ENCODE data around the gene KLHL6.

KLHL6 gene

GRCh38 chr3:183564046-183564445 is 8.5 kb upstream of the KLHL6 start:
- no peak for DNase-seq

DNA sequence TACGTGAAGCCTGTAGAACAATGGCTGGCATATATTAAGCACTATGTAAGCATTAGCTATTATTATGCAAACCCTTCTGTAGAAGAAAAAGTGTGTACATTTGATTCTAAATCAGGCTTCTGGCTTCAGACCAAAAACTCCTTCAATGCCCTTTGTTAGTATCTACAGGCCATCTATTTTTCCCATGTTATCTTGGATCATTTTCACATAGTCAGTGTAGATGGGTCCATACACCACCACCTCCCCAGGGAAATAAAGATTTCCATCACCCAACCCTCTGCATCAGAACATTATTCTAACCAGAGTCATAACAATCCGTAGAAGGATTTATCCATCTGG is 8.0 kb upstream of the KLHL6 start:
- DNase-seq, result no peak

GRCh38 chr3:183560607-183561006 is 5.1 kb upstream of the KLHL6 start:
- DNase-seq, result no peak

DNA sequence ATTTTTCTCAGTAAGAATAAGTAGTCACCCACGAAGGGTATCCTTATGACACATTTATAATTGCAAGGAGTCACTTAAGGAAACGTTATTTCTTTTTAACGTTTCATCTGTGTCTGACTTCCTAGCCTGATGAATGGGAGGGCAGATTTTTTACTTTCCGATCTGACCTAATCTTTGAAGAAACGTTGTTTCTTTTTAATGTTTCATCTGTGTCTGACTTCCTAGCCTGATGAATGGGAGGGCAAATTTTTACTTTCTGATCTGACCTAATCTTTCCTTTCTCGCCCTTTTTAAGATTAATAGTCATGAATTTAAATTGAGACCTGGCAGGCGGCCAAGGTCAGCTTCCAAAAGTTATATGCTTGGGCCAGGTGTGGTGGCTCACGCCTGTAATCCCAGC is 3.0 kb upstream of the KLHL6 start:
- no peak for DNase-seq

GRCh38 chr3:183556722-183557121 is 1.2 kb upstream of the KLHL6 start:
- no peak for DNase-seq

- DNase-seq, result no peak
Measured at GRCh38 chr3:183554377-183554776, 1.1 kb downstream of the KLHL6 start.

- no peak for DNase-seq
Measured at GRCh38 chr3:183553334-183554026, 2.0 kb downstream of the KLHL6 start.

- no peak for DNase-seq
Measured at GRCh38 chr3:183551930-183552329, 3.6 kb downstream of the KLHL6 start.

DNA sequence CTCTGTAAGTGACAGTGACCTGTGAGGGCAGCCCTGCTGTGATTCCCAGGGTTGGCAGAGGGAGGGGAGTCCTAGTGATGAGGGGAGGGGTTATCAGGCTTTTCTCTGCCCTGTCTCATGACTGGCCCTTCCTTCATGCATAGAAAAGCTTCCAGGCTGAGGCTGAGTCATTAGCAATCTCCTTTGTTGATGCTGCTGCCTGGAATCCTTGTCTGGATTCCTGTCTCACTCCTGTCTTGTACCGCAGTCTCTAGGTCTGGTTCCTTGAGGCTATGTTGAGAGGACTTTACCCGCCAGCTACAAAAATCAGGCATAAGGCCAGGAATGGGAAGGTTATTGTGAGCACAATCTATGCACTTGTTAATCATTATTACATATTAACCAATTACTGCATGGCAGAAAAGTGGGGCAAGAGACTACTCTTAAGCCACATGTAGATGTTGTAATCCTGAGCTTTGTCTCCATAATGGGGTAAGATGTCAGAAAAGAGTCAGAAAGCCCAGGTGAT is 7.2 kb downstream of the KLHL6 start:
- DNase-seq, result peak; percentile 35

DNA sequence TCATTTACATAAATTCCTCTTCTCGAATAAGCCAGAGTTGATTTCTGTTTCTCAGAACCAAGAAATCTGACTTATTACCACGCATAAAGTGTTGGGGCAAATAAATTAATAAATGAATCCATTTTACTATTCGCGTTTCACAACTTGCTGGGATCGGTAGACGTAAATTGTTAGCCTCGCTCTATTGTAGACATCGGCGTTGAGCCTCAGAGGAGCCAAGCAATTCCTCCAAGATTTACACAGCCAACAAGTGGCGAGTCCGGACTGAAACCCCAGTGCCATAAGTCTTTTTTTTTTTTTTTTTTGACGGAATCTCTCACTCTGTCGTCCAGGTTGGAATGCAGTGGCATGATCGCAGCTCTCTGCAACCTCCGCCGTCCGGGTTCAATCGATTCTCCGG is 8.9 kb downstream of the KLHL6 start:
- no peak for DNase-seq

- DNase-seq, result no peak
Measured at GRCh38 chr3:183545708-183546107, 9.8 kb downstream of the KLHL6 start.

- no peak for DNase-seq
Measured at GRCh38 chr3:183542355-183542754, 13.2 kb downstream of the KLHL6 start.

DNA sequence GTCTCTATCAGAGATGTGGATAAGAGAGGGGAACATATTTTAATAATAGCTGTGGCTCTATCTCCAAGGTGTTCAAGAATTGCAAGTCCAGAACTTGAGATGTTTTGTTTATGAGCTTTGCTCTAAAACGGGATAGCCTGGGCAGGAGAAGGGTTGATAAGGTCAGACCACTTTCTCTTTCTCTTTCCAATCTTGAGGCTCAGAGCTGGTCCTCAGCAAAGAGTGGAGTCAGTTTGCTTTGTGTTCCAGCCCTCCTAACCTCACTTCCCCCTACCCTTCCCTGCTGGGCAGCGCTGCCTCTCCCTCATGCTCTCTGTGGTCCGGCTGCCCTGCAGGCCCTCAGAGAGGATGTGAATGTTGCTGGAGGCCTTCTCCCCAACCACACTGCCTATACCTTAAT is 13.8 kb downstream of the KLHL6 start:
- no peak for DNase-seq

DNA sequence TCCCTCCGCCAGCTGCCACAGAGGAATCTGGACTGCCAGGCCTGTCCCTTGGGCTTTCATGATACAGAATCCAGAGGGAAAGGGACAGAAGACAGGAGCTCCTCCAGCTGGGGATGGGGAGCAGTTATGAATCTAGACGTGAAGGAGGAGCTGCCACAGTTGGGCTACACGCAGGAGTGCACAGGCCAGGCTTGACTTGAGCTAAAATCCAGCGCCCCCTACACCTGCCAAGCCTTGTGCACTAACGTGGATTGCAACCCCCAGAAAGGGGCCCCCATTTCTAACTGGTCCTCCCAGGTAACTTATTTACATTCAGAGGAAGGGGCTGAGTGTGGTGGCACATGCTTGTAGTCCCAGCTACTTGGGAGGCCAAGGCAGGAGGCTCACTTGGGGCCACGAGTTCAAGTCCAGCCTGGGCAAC is 14.3 kb downstream of the KLHL6 start:
- no peak for DNase-seq

GRCh38 chr3:183540501-183541234 is 14.8 kb downstream of the KLHL6 start:
- no peak for DNase-seq

DNA sequence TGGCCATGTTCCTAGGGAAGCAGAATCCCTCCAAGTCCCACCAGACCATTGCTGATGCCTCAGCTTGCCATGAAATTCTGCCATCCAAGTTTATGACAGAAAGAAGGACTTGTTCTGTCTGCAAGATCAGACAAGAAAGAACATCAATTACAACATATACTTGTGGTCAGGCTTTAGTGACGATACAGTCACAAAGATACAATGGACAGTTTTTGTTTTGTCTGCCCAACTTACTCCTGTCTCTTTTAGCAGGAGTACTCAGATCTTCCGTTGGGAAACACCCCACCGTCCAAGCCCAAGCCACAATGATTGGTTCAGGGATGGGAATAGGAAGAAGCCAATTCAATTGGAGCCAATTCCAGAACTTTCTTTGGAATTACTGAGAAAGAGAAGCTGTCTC is 15.7 kb downstream of the KLHL6 start:
- DNase-seq, result no peak

GRCh38 chr3:183538486-183538885 is 17.0 kb downstream of the KLHL6 start:
- no peak for DNase-seq

- peak; percentile 7 for DNase-seq
Measured at GRCh38 chr3:183537295-183537730, 18.2 kb downstream of the KLHL6 start.

- no peak for DNase-seq
Measured at GRCh38 chr3:183536238-183536880, 19.1 kb downstream of the KLHL6 start.

DNA sequence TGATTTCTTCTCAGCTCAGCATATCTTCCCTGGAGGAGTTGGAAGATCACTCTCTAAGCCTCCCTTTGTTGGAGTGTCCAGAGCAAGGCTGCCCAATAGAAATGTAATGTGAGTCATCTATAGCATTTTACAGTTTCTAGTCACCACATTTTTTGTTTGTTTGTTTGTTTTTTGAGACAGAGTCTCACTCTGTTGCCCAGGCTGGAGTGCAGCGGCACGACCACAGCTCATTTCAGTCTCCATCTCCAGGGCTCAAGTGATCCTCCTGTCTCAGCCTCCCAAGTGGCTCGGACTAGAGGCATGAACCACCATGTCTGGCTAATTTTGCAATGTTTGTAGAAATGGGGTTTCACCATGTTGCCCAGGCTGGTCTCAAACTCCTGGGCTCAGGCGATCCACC is 21.3 kb downstream of the KLHL6 start:
- DNase-seq, result no peak

DNA sequence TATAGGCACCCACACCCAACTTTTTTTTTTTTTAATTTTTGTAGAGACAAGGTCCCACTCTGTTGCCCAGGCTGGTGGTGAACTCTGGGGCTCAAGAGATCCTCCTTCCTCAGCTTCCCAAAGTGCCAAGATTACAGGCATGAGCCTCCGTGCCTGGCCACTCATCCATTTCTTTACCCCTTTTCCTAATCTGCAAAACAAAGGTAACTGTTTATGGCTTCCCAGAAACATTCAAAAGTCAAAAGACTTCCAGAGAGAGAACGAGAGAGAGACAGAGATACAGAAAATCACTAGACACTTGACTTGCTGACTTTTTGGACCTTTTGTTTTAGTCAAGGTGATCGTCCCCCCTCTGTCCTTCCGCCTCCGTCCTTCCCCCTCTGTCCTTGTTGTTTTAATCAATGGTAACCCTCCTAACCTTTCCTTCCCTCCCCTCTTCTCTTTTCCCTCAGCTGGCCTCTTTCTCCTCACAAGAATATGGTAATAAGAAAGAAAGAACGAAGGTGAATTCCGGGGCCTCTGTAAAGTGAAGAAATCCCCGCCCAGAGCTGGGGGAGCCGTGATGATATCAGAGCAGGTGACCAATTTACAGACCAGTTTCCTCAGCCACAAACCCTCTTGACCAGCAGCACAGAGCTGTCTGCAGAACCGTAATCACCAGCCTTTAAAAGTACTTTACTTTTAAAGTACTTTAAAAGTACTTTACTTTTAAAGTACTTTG is 21.9 kb downstream of the KLHL6 start:
- DNase-seq, result no peak

DNA sequence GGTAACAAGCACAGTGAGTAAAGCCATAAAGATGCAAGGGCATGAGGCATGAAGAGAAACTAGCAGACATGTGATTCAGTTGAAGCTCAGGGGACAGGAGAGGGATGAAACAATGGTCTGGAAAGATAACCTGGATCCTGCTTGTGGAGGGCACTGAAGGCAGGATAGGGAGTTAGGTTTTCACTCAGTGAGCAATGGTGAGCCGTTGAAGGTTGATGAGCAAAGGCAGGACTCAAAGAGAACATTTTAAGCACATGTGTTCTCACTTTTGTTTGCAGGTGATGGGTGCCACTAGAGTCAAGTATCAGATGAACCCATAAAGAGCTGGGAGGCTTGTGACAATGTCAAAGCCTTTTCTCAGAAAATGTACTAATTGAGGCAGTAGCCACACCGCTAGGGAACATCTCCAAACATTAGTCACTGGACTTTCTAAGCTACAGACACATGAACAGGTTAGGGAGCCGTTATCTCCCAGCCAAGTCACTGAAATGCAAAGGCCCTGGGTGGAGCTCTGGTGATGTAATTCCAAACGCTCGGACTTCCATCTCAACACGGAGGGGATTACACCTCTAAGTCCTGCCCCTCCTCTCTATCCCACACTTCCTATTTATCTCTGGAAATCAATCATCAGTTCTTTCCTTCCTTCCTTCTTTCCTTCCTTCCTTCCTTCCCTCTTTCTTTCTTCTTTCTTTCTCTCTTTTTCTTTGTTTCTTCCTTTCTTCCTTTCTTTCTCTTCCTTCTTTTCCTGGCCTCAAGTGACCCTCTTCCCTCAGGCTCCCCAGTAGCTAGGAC is 22.7 kb downstream of the KLHL6 start:
- no peak for DNase-seq

GRCh38 chr3:183529717-183530116 is 25.8 kb downstream of the KLHL6 start:
- no peak for DNase-seq

Data from HCEC 1CT (cell line).